Kasumi-1 (cell line): ENCODE results near the gene FGF22.
"Not testable (repeated sequence)": the region's sequence is repeated elsewhere in the genome, so short reads cannot be mapped to it uniquely, and the experiment has no call there.

Source experiments
- DNase-seq, 2 experiments: peaks; one replicate each; lab custom pipeline; 2025; lab: John Stamatoyannopoulos, UW

Gene FGF22

GRCh38 chr19:622666-623065, 17.0 kb upstream of the FGF22 start:
- DNase-seq, result no peak

- no peak for DNase-seq
Observed at GRCh38 chr19:623175-623916, 16.3 kb upstream of the FGF22 start.

- no peak for DNase-seq
Observed at GRCh38 chr19:623974-624373, 15.7 kb upstream of the FGF22 start.

GRCh38 chr19:624433-625109, 15.1 kb upstream of the FGF22 start:
- DNase-seq, result no peak

- no peak for DNase-seq
Observed at GRCh38 chr19:625257-625656, 14.4 kb upstream of the FGF22 start.

- not testable (repeated sequence) for DNase-seq
Observed at GRCh38 chr19:626566-626965, 13.1 kb upstream of the FGF22 start.

- DNase-seq, result no peak
Observed at GRCh38 chr19:628168-628567, 11.5 kb upstream of the FGF22 start.

GRCh38 chr19:629515-629914, 10.2 kb upstream of the FGF22 start:
- DNase-seq, result not testable (repeated sequence)

GRCh38 chr19:629961-630714, 9.5 kb upstream of the FGF22 start:
- no peak for DNase-seq

- DNase-seq, result peak; percentile 49 to 58
Observed at GRCh38 chr19:632579-633067, 7.1 kb upstream of the FGF22 start.

- DNase-seq, result peak; percentile 96 to 97
Observed at GRCh38 chr19:633068-633785, 6.5 kb upstream of the FGF22 start, which contains the start of gene POLRMT. Gene POLRMT (minus strand): TSS chr19:633537. CDS start chr19:633512, 25 bp downstream.

- DNase-seq, result peak in 1 of 2 experiments; percentile 4
Observed at GRCh38 chr19:633786-634639, 5.7 kb upstream of the FGF22 start.

- no peak for DNase-seq
Observed at GRCh38 chr19:634975-635652, 4.6 kb upstream of the FGF22 start.

- no peak for DNase-seq
Observed at GRCh38 chr19:638906-639252, 800 bp upstream of the FGF22 start.

- no peak for DNase-seq
Observed at GRCh38 chr19:640161-640558, 481 bp downstream of the FGF22 start.

GRCh38 chr19:640606-641189, 1.0 kb downstream of the FGF22 start:
- no peak for DNase-seq

- DNase-seq, result no peak
Observed at GRCh38 chr19:641702-642101, 2.0 kb downstream of the FGF22 start.

GRCh38 chr19:642767-643727, 3.4 kb downstream of the FGF22 start:
- DNase-seq, result no peak

- no peak for DNase-seq
Observed at GRCh38 chr19:643736-644135, 4.1 kb downstream of the FGF22 start.
